Activated naive CD4-positive, alpha-beta T cell treated with anti-CD3 and anti-CD28 coated beads for 36 hours (primary cell): ENCODE results near the gene HPS1. TPM values are rescaled to one million over a fixed set of nuclear protein-coding genes. Genes with fewer than 3 reads are reported as not detected.

Source experiments
- CTCF ChIA-PET: fragments of 350-600 bp; sonication (Branson Sonifier 250); formaldehyde crosslinking; loops from one replicate; lab custom pipeline; 2021; ENCODE audit warnings: antibody characterized with exemption; lab: Charles Lee
- DNase-seq: peaks from one replicate; pipeline ENCODE4 v3.0.0-alpha.2; 2020
- H3K27ac Mint-ChIP-seq: one replicate; pipeline ENCODE4 v1.8.0; 2021; ENCODE audit warnings: mild to moderate bottlenecking, mixed read lengths
- H3K27me3 Mint-ChIP-seq: one replicate; pipeline ENCODE4 v1.8.0; 2021; ENCODE audit warnings: low read depth, mixed read lengths
- H3K36me3 Mint-ChIP-seq: one replicate; pipeline ENCODE4 v1.8.0; 2021; ENCODE audit warnings: low read depth, mixed read lengths
- H3K4me1 Mint-ChIP-seq: one replicate; pipeline ENCODE4 v1.8.0; 2021; ENCODE audit warnings: low read depth, mixed read lengths
- H3K4me3 Mint-ChIP-seq: one replicate; pipeline ENCODE4 v1.8.0; 2021; ENCODE audit warnings: mild to moderate bottlenecking, moderate library complexity, mixed read lengths
- H3K9me3 Mint-ChIP-seq: one replicate; pipeline ENCODE4 v1.8.0; 2021; ENCODE audit warnings: mixed read lengths
- intact Hi-C: fragments of 100-400 bp; cut with micrococcal nuclease; formaldehyde crosslinking; loops from one replicate; pipeline ENCODE4 v1.15.1; 2023
- total RNA-seq, 2 experiments: library from RNA; stranded (reverse); gene quantifications; one replicate each; pipeline ENCODE4 v1.2.3, GENCODE V29; 2021

The HPS1 gene
- total RNA-seq, 2 experiments from 2014 or later: 28.1 to 31.0 TPM

GRCh38 chr10:98460837-98461499 is 14.2 kb upstream of the HPS1 start:
- H3K9me3 Mint-ChIP-seq: no peaks in the 10 kb centered on the region
- H3K4me1 Mint-ChIP-seq: no peaks in the 10 kb centered on the region
- peaks cover 21% of the 10 kb centered on the region for H3K27me3 Mint-ChIP-seq
- H3K27ac Mint-ChIP-seq: no peak overlapping the region
- intact Hi-C loops: no loop called here
- no peak overlapping the region for H3K4me3 Mint-ChIP-seq
- no peaks in the 10 kb centered on the region for H3K36me3 Mint-ChIP-seq
- no peak for DNase-seq
- CTCF ChIA-PET: no interaction called here

DNA sequence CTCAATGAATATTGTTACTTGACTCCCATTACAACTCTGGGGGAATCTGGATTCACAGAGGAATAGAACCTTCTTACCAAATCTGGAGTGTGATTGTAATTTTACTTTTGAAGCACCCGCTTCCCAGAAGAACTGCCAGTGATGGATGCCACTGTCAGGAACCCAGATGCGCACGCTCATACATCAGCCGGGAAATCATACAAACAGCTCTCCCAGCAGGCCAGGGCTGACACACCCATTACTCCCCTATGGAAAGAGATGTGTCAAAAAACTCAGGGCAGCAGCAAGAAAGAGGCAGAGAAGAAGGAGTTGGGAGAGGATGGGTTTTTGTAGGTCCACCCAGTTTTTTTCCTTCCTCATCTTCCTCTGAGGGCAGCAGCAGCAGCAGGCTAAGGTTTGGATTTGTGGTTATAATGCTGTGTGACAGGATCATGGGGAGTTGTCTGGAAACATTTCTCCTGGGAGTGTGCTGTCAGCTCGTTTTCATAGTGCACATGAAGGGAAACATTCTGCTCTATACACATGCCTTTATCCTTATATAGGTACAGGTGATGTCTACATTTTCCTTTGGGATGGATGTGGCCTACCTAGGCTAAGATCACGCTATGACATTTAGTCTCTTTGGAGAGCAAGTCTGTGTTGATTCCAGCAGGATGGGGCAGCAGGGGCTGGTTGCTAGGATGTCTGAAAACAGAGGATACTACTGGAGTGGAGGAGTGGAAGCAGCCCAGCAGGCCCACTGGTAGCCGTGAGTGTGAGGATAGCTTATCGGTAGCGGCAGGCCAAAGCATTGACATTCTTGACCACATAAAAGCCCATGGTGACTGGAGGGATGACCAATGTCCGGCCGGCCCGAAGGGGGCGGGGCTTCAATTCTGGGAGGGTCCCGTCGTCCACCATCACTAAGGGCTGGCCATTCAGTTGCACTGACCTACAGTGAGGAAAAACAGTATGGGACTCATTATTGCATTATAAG is 12.4 kb upstream of the HPS1 start:
- Mint-ChIP-seq H3K4me3 (no peak overlapping the region), H3K9me3 (no peaks in the 10 kb centered on the region), H3K27ac (no peak overlapping the region), H3K4me1 (no peaks in the 10 kb centered on the region), H3K27me3 (peaks cover 21% of the 10 kb centered on the region), H3K36me3 (no peaks in the 10 kb centered on the region)
- intact Hi-C loops: no loop called here
- no peak for DNase-seq
- CTCF ChIA-PET: interaction anchor here (0.5 to 1.8 kb wide), 2 partner anchors 8 to 1595 kb away, joined by 3 to 5 read pairs; no protein-coding TSS in a partner anchor

GRCh38 chr10:98457721-98458120 is 11.0 kb upstream of the HPS1 start:
- Mint-ChIP-seq H3K36me3 (no peaks in the 10 kb centered on the region), H3K27ac (no peak overlapping the region), H3K27me3 (peaks cover 18% of the 10 kb centered on the region), H3K4me3 (no peak overlapping the region), H3K9me3 (no peaks in the 10 kb centered on the region), H3K4me1 (no peaks in the 10 kb centered on the region)
- DNase-seq: no peak
- intact Hi-C loops: no loop called here
- CTCF ChIA-PET: interaction anchor here (1.8 kb wide), 1 partner anchor 9 kb away, joined by 5 read pairs; no protein-coding TSS in a partner anchor

DNA sequence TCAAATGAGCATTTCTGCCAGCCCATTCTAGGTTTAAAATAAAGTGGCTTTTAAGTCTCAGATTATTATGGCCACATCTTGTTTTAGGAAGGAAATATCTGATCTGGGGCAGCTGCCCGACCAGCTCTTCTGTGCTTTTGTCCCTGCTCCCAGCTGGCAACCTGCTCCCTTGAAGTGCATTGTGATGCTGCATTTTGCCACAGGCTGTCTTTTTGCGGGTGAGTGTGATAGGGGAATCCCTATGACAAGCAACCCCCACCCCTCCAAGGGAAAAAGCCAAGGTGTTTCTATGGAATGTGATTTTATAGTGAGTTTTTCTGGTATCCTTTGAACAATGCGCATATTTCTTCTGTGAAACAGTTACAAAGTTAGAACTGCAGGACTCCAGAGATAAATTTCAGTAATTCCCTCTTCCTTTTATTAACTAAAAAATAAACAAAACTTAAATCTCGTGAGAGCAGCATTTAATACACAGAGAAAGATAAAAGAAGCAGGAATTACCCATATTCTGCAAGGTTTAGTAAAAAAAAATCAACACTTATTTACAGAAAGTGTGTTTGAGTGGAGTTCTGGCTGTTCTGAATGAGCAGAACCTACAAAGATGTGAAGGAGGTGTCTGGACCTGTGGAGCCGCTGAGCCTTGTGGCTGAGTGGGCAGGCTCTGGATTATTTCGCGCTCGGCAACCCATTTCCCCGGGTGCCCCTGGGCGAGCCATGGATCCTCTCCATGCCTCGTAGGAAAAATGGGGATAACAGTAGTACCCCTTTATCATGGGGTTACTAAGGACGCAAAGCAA is 10.1 kb upstream of the HPS1 start:
- Mint-ChIP-seq H3K27ac (no peak overlapping the region), H3K27me3 (peaks cover 18% of the 10 kb centered on the region), H3K4me3 (no peak overlapping the region), H3K36me3 (no peaks in the 10 kb centered on the region), H3K4me1 (no peaks in the 10 kb centered on the region), H3K9me3 (no peaks in the 10 kb centered on the region)
- no peak for DNase-seq
- CTCF ChIA-PET: interaction anchor here (1.3 kb wide), 1 partner anchor 10 kb away, joined by 4 read pairs; no protein-coding TSS in a partner anchor
- intact Hi-C loops: no loop called here

GRCh38 chr10:98456043-98456570 is 9.4 kb upstream of the HPS1 start:
- DNase-seq: no peak
- intact Hi-C loops: no loop called here
- no peaks in the 10 kb centered on the region for H3K4me1 Mint-ChIP-seq
- peaks cover 18% of the 10 kb centered on the region for H3K27me3 Mint-ChIP-seq
- H3K4me3 Mint-ChIP-seq: no peak overlapping the region
- H3K27ac Mint-ChIP-seq: no peak overlapping the region
- CTCF ChIA-PET: interaction anchor here (1.3 kb wide), 1 partner anchor 11 kb away, joined by 4 read pairs; no protein-coding TSS in a partner anchor
- no peaks in the 10 kb centered on the region for H3K36me3 Mint-ChIP-seq
- no peaks in the 10 kb centered on the region for H3K9me3 Mint-ChIP-seq

GRCh38 chr10:98453729-98454128 is 7.0 kb upstream of the HPS1 start:
- Mint-ChIP-seq H3K27ac (no peak overlapping the region), H3K4me1 (no peaks in the 10 kb centered on the region), H3K9me3 (no peaks in the 10 kb centered on the region), H3K4me3 (no peak overlapping the region), H3K27me3 (peaks cover 21% of the 10 kb centered on the region), H3K36me3 (no peaks in the 10 kb centered on the region)
- intact Hi-C loops: no loop called here
- no peak for DNase-seq
- CTCF ChIA-PET: no interaction called here

DNA sequence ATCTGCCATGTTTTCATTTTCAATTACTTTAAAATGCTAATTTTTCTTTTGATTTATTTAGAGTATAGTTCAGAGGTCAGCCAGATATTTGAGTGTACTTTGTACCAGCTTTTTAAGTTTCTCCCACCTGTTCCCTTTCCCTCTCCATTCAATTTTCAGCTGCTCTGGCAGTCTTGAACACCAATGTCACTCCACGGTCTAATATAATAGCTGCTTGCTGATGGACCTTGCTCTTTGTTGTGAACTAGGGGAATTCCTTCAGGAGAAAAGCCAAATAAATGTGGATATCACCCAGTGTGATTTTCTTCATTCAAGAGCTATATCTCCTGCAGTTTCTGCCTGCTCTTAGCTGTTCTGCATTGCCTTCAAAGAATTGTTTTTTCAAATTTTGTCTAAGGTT is 3.9 kb upstream of the HPS1 start:
- Mint-ChIP-seq H3K4me1 (peaks cover 7% of the 10 kb centered on the region), H3K27me3 (peaks cover 9% of the 10 kb centered on the region), H3K4me3 (no peak overlapping the region), H3K9me3 (no peaks in the 10 kb centered on the region), H3K36me3 (no peaks in the 10 kb centered on the region), H3K27ac (no peak overlapping the region)
- intact Hi-C loops: no loop called here
- DNase-seq: no peak
- CTCF ChIA-PET: no interaction called here

- no peak for DNase-seq
- Mint-ChIP-seq H3K36me3 (peaks cover 6% of the 10 kb centered on the region), H3K4me3 (no peak overlapping the region), H3K27ac (no peak overlapping the region), H3K27me3 (peaks cover 9% of the 10 kb centered on the region), H3K9me3 (no peaks in the 10 kb centered on the region), H3K4me1 (peaks cover 21% of the 10 kb centered on the region)
- CTCF ChIA-PET: no interaction called here
- intact Hi-C loops: loop anchor here (5.0 to 10.0 kb wide), 2 partner anchors 1166 to 1283 kb away; partner anchors contain the start of genes COX15 and CUTC
Observed at GRCh38 chr10:98449287-98449686, 2.6 kb upstream of the HPS1 start.

GRCh38 chr10:98446151-98446660 is 529 bp downstream of the HPS1 start:
- CTCF ChIA-PET: interaction anchor here (0.6 to 1.1 kb wide), 3 partner anchors 21 to 654 kb away, joined by 3 to 4 read pairs (median 3); no protein-coding TSS in a partner anchor
- DNase-seq: peak; percentile 50
- Mint-ChIP-seq H3K36me3 (peaks cover 27% of the 10 kb centered on the region), H3K27ac (peak overlapping the region; percentile 84), H3K4me3 (peak overlapping the region; percentile 88), H3K9me3 (no peaks in the 10 kb centered on the region), H3K4me1 (peaks cover 46% of the 10 kb centered on the region), H3K27me3 (peaks cover 3% of the 10 kb centered on the region)
- intact Hi-C loops: loop anchor here (1.0 to 10.0 kb wide), 4 partner anchors 42 to 1286 kb away; partner anchors contain the start of genes COX15, CUTC and R3HCC1L

DNA sequence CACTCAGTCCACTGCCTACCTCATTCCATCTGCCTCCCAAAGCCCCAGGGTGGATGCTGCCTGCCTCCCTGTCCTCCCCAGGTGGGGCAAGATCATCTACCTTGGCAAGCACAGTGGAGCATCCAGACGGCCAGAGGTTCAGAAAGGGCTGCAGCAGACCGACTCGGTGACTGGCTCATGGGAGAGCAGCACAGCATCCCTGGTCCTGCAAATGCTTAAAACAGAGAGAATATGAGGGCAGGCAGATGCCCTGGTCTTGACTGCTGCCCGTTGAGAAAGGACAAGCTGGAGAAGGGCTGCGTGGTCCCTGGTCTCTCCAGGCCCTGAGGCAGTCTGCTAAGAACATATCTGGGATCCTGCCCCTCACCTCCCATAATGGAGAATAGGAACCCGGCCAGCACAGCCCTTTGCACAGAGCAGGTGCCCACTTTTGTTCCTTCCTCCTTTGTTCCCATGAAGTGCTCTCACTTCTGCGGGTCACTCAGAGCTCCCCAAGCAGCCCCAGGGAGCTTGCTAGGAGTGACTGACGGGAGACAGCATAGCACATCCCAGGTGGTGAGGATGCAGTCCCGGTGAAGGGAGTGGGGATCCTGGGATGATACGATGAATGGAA is 1.4 kb downstream of the HPS1 start:
- CTCF ChIA-PET: interaction anchor here (1.0 to 1.1 kb wide), 2 partner anchors 20 to 653 kb away, joined by 3 to 4 read pairs; no protein-coding TSS in a partner anchor
- Mint-ChIP-seq H3K4me3 (peak overlapping the region; percentile 88), H3K36me3 (peaks cover 31% of the 10 kb centered on the region), H3K4me1 (peaks cover 50% of the 10 kb centered on the region), H3K9me3 (no peaks in the 10 kb centered on the region), H3K27ac (peak overlapping the region; percentile 84), H3K27me3 (no peaks in the 10 kb centered on the region)
- intact Hi-C loops: loop anchor here (5.0 to 10.0 kb wide), 2 partner anchors 1169 to 1287 kb away; partner anchors contain the start of genes COX15 and CUTC
- no peak for DNase-seq
